Renal cortical epithelial cell (primary cell): ENCODE data around the gene NUDT13. TPM values are rescaled to one million over a fixed set of nuclear protein-coding genes. Genes with fewer than 3 reads are reported as not detected.

Source experiments
- DNase-seq: peaks from one replicate; pipeline ENCODE4 v3.0.0-alpha.2; 2011; ENCODE audit warnings: low read depth
- total RNA-seq: library from RNA; depleted of rRNA; stranded (reverse); fragments of >200 nt; gene quantifications from 2 replicates; pipeline ENCODE4 v1.2.3, GENCODE V29; 2014

The NUDT13 gene
- total RNA-seq, 1 donor from 2014 or later: 1.7 TPM

GRCh38 chr10:73163096-73163495 is 52.8 kb downstream of the NUDT13 start:
- DNase-seq: no peak

GRCh38 chr10:73166972-73167371 is 56.7 kb downstream of the NUDT13 start:
- DNase-seq: no peak

DNA sequence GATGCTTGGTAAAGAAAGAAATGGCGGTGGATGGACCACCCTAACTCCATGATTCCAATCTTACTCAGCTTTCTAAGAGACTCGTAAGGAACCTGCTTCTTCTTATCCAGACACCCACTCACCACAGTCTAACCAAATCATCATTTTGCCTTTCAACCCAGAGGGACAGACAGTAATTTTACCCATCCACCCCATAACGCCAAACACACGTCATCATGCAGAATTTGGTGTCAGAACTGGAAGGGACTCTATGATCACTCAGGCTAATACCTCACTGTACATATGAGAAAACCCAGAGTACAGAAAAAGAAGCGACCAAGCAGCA is 57.2 kb downstream of the NUDT13 start:
- peak; percentile 0 for DNase-seq

DNA sequence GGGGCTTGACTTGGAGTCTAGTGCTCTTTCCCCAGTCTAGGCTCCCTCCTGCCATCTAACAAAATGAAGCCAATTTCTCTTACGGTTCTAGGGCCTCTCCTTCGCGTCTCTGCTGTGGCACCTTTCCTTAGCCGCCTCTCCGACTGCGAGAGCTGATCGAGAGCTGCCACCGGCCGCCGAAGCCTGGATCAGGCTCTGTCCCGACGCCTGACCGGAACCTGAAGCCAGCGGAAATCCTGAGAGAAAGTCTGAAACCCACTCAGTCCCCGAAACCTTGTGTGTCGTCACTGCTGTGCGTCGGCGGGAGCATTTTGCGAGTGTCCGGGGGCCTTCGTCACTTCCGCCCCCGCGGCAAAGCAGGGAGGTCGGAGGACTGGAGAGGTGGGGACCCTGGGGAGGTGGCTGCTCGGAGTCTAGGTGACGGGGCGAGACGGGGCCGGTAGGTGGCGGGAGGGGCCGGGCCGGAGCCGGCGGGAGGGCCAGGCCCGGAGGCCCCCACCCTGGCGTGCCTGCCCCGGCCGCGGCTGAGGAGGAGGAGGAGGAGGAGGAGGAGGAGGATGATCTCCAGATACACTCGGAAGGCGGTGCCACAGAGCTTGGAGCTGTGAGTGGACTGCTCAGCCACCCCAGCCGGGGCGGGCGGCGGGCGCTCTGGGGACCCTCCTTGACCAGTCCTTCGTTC is 57.7 kb downstream of the NUDT13 start, which contains the start of the genes ECD and FAM149B1:
TSS of gene ECD (minus strand) at position 226 of the 682 bp plus-strand sequence. CDS start 4,071 bp downstream, outside the sequence.
TSS of gene FAM149B1 (plus strand) at position 337 of the 682 bp plus-strand sequence. CDS start at position 558, 221 bp downstream.
- DNase-seq: peak; percentile 87

DNA sequence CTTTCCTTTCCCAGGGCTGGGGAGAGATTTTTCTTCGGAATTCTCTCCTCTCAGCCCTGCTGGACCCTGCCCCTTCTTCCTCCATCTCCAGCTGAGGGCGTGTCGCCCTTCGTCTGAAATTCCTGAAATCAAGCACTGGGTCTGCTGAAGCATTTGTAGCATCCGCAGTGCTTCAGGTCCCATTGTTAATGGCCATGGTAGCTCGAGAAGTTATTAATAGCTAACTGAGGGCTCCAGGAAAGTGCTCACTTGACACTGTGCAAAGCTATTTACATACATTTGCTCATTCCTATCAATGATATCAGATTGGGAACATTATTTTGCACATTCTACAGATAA is 58.2 kb downstream of the NUDT13 start:
- DNase-seq: peak; percentile 50

DNA sequence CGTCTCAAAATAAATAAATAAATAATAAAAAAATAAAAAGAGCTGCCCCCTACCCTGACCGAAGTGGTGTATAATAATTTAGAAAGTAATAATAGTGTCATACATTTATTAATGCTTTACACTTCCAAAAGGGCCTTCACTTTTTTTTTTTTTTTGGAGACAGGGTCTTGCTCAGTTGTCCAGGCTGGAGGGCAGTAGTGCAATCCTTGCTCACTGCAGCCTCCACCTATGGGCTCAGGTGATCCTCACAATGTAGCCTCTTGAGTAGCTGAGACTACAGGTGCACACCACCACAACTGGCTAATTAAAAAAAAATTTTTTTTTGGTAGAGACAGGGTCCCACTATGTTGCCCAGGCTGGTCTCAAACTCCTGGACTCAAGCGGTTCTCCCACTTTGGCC is 59.1 kb downstream of the NUDT13 start:
- DNase-seq: no peak

DNA sequence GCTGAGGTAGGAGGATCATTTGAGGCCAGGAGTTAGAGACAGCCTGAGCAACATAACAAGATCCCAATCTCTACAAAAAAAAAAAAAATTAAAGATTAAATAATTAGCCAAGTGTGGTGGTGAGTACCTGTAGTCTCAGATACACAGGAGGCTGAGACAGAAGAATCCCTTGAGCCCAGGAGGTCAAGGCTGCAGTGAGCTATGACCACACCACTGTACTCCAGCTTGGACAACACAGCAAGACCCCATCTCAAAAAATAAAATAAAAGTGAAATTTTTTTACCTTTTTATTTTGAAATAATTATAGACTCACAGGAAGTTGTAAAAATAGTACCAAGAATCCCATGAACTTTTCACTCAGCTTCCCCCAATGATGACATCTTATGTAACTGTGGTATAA is 62.6 kb downstream of the NUDT13 start:
- no peak for DNase-seq

DNA sequence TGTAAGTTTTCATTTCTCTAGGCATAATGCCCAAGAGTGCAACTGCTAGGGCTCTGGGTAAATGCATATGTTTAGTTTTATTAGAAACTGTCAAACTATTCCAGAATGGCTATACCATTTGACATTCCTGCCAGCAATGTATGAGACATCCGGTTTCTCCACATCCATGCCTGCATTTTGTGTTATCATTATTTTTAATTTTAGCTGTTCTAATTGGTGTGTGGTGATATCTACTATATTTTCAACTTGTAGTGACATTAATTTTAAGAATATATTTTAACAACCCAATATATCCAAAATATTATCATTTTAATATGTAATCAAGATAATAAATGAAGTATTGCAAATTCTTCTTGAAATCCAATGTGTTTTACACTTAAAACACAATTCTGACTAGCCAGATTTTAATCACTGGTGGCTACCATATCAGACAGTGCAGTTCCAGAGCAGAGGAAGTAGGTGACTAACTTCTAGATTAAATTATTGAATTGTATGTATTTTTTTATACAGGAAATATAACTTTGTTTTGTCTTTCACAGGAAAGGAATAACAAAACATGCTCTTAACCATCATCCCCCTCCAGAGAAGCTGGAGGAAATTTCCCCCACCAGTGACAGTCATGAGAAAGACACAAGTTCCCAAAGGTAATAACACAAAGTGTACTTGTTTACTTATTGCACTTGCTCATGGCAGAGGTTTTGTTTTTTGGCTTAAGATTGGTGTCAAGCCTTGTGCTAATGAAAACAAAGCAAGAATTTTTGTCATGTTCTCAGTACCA is 64.1 kb downstream of the NUDT13 start:
- DNase-seq: no peak

Other genes starting within 250 kb of the NUDT13 start
- gene OIT3, start 216.7 kb upstream of the NUDT13 start, total RNA-seq: 0.25 TPM in 1 of 2 replicates, not detected in the other
- gene PLA2G12B, start 155.6 kb upstream of the NUDT13 start, total RNA-seq: 0.05 TPM in 1 of 2 replicates, not detected in the other
- 184 and 302 TPM in 2 replicates for gene P4HA1, start 13.6 kb upstream of the NUDT13 start, total RNA-seq
- gene ECD, start 57.6 kb downstream of the NUDT13 start, total RNA-seq: 32.1 and 33.7 TPM in 2 replicates
- 18.9 and 31.2 TPM in 2 replicates for gene FAM149B1, start 57.7 kb downstream of the NUDT13 start, total RNA-seq
- 21.2 and 40.8 TPM in 2 replicates for gene DNAJC9, start 136.8 kb downstream of the NUDT13 start, total RNA-seq
- gene MRPS16, start 142.2 kb downstream of the NUDT13 start, total RNA-seq: 53.4 and 106 TPM in 2 replicates
- 0.52 and 3.7 TPM in 2 replicates for gene CFAP70, start 248.4 kb downstream of the NUDT13 start, total RNA-seq